ENCODE measurements around the gene HBZ. TPM values are rescaled to one million over a fixed set of nuclear protein-coding genes. Genes with fewer than 3 reads are reported as not detected.
A peak's percentile ranks its signal among the peaks of the same experiment; 100 is the strongest.
"Not testable (repeated sequence)": the region's sequence is repeated elsewhere in the genome, so short reads cannot be mapped to it uniquely, and the experiment has no call there.

HBZ gene
- total RNA-seq, 1 experiment from 2014 or later: not detected

- in situ Hi-C loops (cut with HindIII; ENCODE audit: low pct_unique_long_range_greater_than_20kb, low sequenced_read_pairs): no loop called here
- DNase-seq (ENCODE audit: low read depth): no peak
These were observed 21.8 kb upstream of the HBZ start for GRCh38 chr16:130533-131173.

GRCh38 chr16:132120-132519 lies 20.3 kb upstream of the HBZ start:
- in situ Hi-C loops (cut with HindIII; ENCODE audit: low pct_unique_long_range_greater_than_20kb, low sequenced_read_pairs): no loop called here
- DNase-seq (ENCODE audit: low read depth): no peak

- DNase-seq (ENCODE audit: low read depth): no peak
- in situ Hi-C loops (cut with HindIII; ENCODE audit: low pct_unique_long_range_greater_than_20kb, low sequenced_read_pairs): no loop called here
These were observed 18.7 kb upstream of the HBZ start for GRCh38 chr16:133716-134115.

- in situ Hi-C loops (cut with HindIII; ENCODE audit: low pct_unique_long_range_greater_than_20kb, low sequenced_read_pairs): no loop called here
- DNase-seq (ENCODE audit: low read depth): peak; percentile 31
These were observed 14.4 kb upstream of the HBZ start for GRCh38 chr16:138049-138417.

GRCh38 chr16:140175-140857 lies 12.1 kb upstream of the HBZ start:
- no peak for DNase-seq (ENCODE audit: low read depth)
- in situ Hi-C loops (cut with HindIII; ENCODE audit: low pct_unique_long_range_greater_than_20kb, low sequenced_read_pairs): no loop called here

GRCh38 chr16:142405-142967 lies 10.0 kb upstream of the HBZ start:
- no peak for DNase-seq (ENCODE audit: low read depth)
- in situ Hi-C loops (cut with HindIII; ENCODE audit: low pct_unique_long_range_greater_than_20kb, low sequenced_read_pairs): no loop called here

- no peak for DNase-seq (ENCODE audit: low read depth)
These were observed 9.4 kb upstream of the HBZ start for GRCh38 chr16:143047-143446.

GRCh38 chr16:143456-143855 lies 9.0 kb upstream of the HBZ start:
- in situ Hi-C loops (cut with HindIII; ENCODE audit: low pct_unique_long_range_greater_than_20kb, low sequenced_read_pairs): no loop called here
- DNase-seq (ENCODE audit: low read depth): no peak

More at GRCh38 chr16:143047-143446, 9.4 kb upstream of the HBZ start:
- in situ Hi-C loops (cut with HindIII; ENCODE audit: low pct_unique_long_range_greater_than_20kb, low sequenced_read_pairs): no loop called here

- DNase-seq (ENCODE audit: low read depth): no peak
- in situ Hi-C loops (cut with HindIII; ENCODE audit: low pct_unique_long_range_greater_than_20kb, low sequenced_read_pairs): no loop called here
These were observed 7.6 kb upstream of the HBZ start for GRCh38 chr16:144797-145252.

GRCh38 chr16:146646-147045 lies 5.8 kb upstream of the HBZ start:
- in situ Hi-C loops (cut with HindIII; ENCODE audit: low pct_unique_long_range_greater_than_20kb, low sequenced_read_pairs): no loop called here
- DNase-seq (ENCODE audit: low read depth): no peak

GRCh38 chr16:149024-149660 lies 3.3 kb upstream of the HBZ start:
- in situ Hi-C loops (cut with HindIII; ENCODE audit: low pct_unique_long_range_greater_than_20kb, low sequenced_read_pairs): no loop called here

GRCh38 chr16:153129-153521 lies 681 bp downstream of the HBZ start:
- DNase-seq (ENCODE audit: low read depth); in situ Hi-C loops (cut with HindIII; ENCODE audit: low pct_unique_long_range_greater_than_20kb, low sequenced_read_pairs): not testable (repeated sequence)

More at GRCh38 chr16:149024-149660, 3.3 kb upstream of the HBZ start:
- DNase-seq (ENCODE audit: low read depth): peak; percentile 53

- DNase-seq (ENCODE audit: low read depth); in situ Hi-C loops (cut with HindIII; ENCODE audit: low pct_unique_long_range_greater_than_20kb, low sequenced_read_pairs): not testable (repeated sequence)
These were observed 1.2 kb downstream of the HBZ start for GRCh38 chr16:153550-154216.

- in situ Hi-C loops (cut with HindIII; ENCODE audit: low pct_unique_long_range_greater_than_20kb, low sequenced_read_pairs): no loop called here
- DNase-seq (ENCODE audit: low read depth): no peak
These were observed 2.0 kb downstream of the HBZ start for GRCh38 chr16:154217-155030.

- no peak for DNase-seq (ENCODE audit: low read depth)
- in situ Hi-C loops (cut with HindIII; ENCODE audit: low pct_unique_long_range_greater_than_20kb, low sequenced_read_pairs): no loop called here
These were observed 2.6 kb downstream of the HBZ start for GRCh38 chr16:155031-155398.

GRCh38 chr16:159136-159849 lies 6.8 kb downstream of the HBZ start:
- DNase-seq (ENCODE audit: low read depth): no peak
- in situ Hi-C loops (cut with HindIII; ENCODE audit: low pct_unique_long_range_greater_than_20kb, low sequenced_read_pairs): no loop called here

- in situ Hi-C loops (cut with HindIII; ENCODE audit: low pct_unique_long_range_greater_than_20kb, low sequenced_read_pairs); DNase-seq (ENCODE audit: low read depth): not testable (repeated sequence)
These were observed 7.8 kb downstream of the HBZ start for GRCh38 chr16:160242-160641.

All from Caki2 (cell line).